Astrocyte (in vitro differentiated cells and primary cell): ENCODE results near the gene UMODL1. TPM values are rescaled to one million over a fixed set of nuclear protein-coding genes. Genes with fewer than 3 reads are reported as not detected.
A peak's percentile ranks its signal among the peaks of the same experiment; 100 is the strongest.

Experiments
- DNase-seq: peaks from one replicate; pipeline ENCODE4 v3.0.0-alpha.2; 2010; ENCODE audit warnings: low read depth
- FAIRE-seq: peaks from 2 replicates; lab custom pipeline; 2011; peaks lifted over from hg19 to GRCh38; lab: Jason Lieb, UNC
- H2AFZ ChIP-seq: 2 replicates; pipeline ENCODE4 v1.6.0; 2012; ENCODE audit warnings: low read depth, low read length, inconsistent platforms
- H3K27ac ChIP-seq: 2 replicates; pipeline ENCODE4 v1.5.1; 2011; ENCODE audit warnings: low read depth, low read length, inconsistent platforms
- H3K27me3 ChIP-seq: 2 replicates; pipeline ENCODE4 v1.6.0; 2011; ENCODE audit warnings: low read length, inconsistent platforms; ENCODE audit not compliant: insufficient read depth
- H3K36me3 ChIP-seq: 2 replicates; pipeline ENCODE4 v1.5.1; 2011; ENCODE audit warnings: low read length, inconsistent platforms; ENCODE audit not compliant: insufficient read depth
- H3K4me1 ChIP-seq: 2 replicates; pipeline ENCODE4 v1.5.1; 2011; ENCODE audit warnings: low read length, inconsistent platforms; ENCODE audit not compliant: insufficient read depth
- H3K4me2 ChIP-seq: 2 replicates; pipeline ENCODE4 v1.6.0; 2012; ENCODE audit warnings: low read length, inconsistent platforms
- H3K4me3 ChIP-seq: 2 replicates; pipeline ENCODE4 v1.5.1; 2011; ENCODE audit warnings: low read depth, mild to moderate bottlenecking, low read length, inconsistent platforms; ENCODE audit not compliant: insufficient read depth
- H3K79me2 ChIP-seq: 2 replicates; pipeline ENCODE4 v1.6.0; 2012; ENCODE audit warnings: mild to moderate bottlenecking, low read length, inconsistent platforms; ENCODE audit not compliant: insufficient read depth
- H3K9ac ChIP-seq: 2 replicates; pipeline ENCODE4 v1.6.0; 2012; ENCODE audit warnings: mild to moderate bottlenecking, low read length, inconsistent platforms
- H3K9me3 ChIP-seq: 2 replicates; pipeline ENCODE4 v1.5.1; 2012; ENCODE audit warnings: low read depth, mild to moderate bottlenecking, low read length, inconsistent platforms; ENCODE audit not compliant: insufficient read depth
- H4K20me1 ChIP-seq: 2 replicates; pipeline ENCODE4 v1.6.0; 2012; ENCODE audit warnings: low read length, inconsistent platforms; ENCODE audit not compliant: insufficient read depth
- H3K27ac Mint-ChIP-seq: one replicate; pipeline ENCODE4 v1.8.0; 2021; ENCODE audit warnings: mild to moderate bottlenecking, mixed read lengths; ENCODE audit not compliant: unreplicated experiment
- H3K27me3 Mint-ChIP-seq: one replicate; pipeline ENCODE4 v1.8.0; 2021; ENCODE audit warnings: low read depth, mixed read lengths; ENCODE audit not compliant: unreplicated experiment
- H3K36me3 Mint-ChIP-seq: one replicate; pipeline ENCODE4 v1.8.0; 2021; ENCODE audit warnings: low read depth, mixed read lengths; ENCODE audit not compliant: unreplicated experiment
- H3K4me1 Mint-ChIP-seq: one replicate; pipeline ENCODE4 v1.8.0; 2021; ENCODE audit warnings: low read depth, mixed read lengths; ENCODE audit not compliant: unreplicated experiment
- H3K4me3 Mint-ChIP-seq: one replicate; pipeline ENCODE4 v1.8.0; 2021; ENCODE audit warnings: mild to moderate bottlenecking, moderate library complexity, mixed read lengths; ENCODE audit not compliant: unreplicated experiment
- H3K9me3 Mint-ChIP-seq: one replicate; pipeline ENCODE4 v1.8.0; 2021; ENCODE audit warnings: mild to moderate bottlenecking, mixed read lengths; ENCODE audit not compliant: unreplicated experiment
- CTCF ChIP-seq: IDR thresholded peaks from 2 replicates; pipeline ENCODE4 v1.5.1; 2011; ENCODE audit warnings: low read depth, mild to moderate bottlenecking, inconsistent platforms, low read length, moderate library complexity; ENCODE audit not compliant: insufficient read depth
- EZH2 ChIP-seq: IDR thresholded peaks from 2 replicates; pipeline ENCODE4 v1.6.1; 2012; ENCODE audit warnings: mild to moderate bottlenecking, low read length, inconsistent platforms; ENCODE audit not compliant: insufficient read depth
- total RNA-seq: library from RNA; stranded (reverse); gene quantifications from 2 replicates; pipeline ENCODE4 v1.2.1, GENCODE V29; 2021

The UMODL1 gene
- total RNA-seq, 1 donor from 2014 or later: not detected

- Mint-ChIP-seq H3K4me1 (peaks cover 3% of the 10 kb centered on the region), H3K36me3 (no peaks in the 10 kb centered on the region), H3K27ac (no peak overlapping the region), H3K27me3 (peaks cover 35% of the 10 kb centered on the region), H3K9me3 (peaks cover 6% of the 10 kb centered on the region), H3K4me3 (no peak overlapping the region)
- Histone ChIP-seq H3K9me3 (no peaks in the 10 kb centered on the region), H3K27ac (peak overlapping the region; percentile 68), H2AFZ (no peak overlapping the region), H3K4me2 (peak overlapping the region; percentile 73), H3K4me3 (peak overlapping the region; percentile 27), H4K20me1 (no peaks in the 10 kb centered on the region), H3K36me3 (no peaks in the 10 kb centered on the region), H3K9ac (peak overlapping the region; percentile 74), H3K27me3 (peaks cover 14% of the 10 kb centered on the region), H3K79me2 (no peaks in the 10 kb centered on the region), H3K4me1 (peaks cover 22% of the 10 kb centered on the region)
- TF ChIP-seq CTCF (no peak), EZH2 (no peak)
- DNase-seq: peak; percentile 98
- FAIRE-seq: peak; percentile 89
Observed at GRCh38 chr21:42056996-42057689, 14.0 kb upstream of the UMODL1 start.

GRCh38 chr21:42057851-42058437, 13.2 kb upstream of the UMODL1 start:
- Histone ChIP-seq H3K36me3 (no peaks in the 10 kb centered on the region), H3K4me1 (peaks cover 22% of the 10 kb centered on the region), H4K20me1 (no peaks in the 10 kb centered on the region), H3K4me2 (peak overlapping the region; percentile 73), H3K4me3 (no peak overlapping the region), H3K27ac (peak overlapping the region; percentile 68), H3K9ac (peak overlapping the region; percentile 64), H3K27me3 (peaks cover 15% of the 10 kb centered on the region), H3K79me2 (no peaks in the 10 kb centered on the region), H2AFZ (no peak overlapping the region), H3K9me3 (no peaks in the 10 kb centered on the region)
- FAIRE-seq (no peak), DNase-seq (peak; percentile 34)
- Mint-ChIP-seq H3K27ac (no peak overlapping the region), H3K27me3 (peaks cover 39% of the 10 kb centered on the region), H3K9me3 (peaks cover 6% of the 10 kb centered on the region), H3K4me3 (no peak overlapping the region), H3K36me3 (no peaks in the 10 kb centered on the region), H3K4me1 (peaks cover 3% of the 10 kb centered on the region)
- TF ChIP-seq CTCF (no peak), EZH2 (no peak)

GRCh38 chr21:42058631-42059111, 12.4 kb upstream of the UMODL1 start:
- Mint-ChIP-seq H3K4me1 (peaks cover 4% of the 10 kb centered on the region), H3K9me3 (peaks cover 6% of the 10 kb centered on the region), H3K27ac (no peak overlapping the region), H3K4me3 (no peak overlapping the region), H3K27me3 (peaks cover 46% of the 10 kb centered on the region), H3K36me3 (no peaks in the 10 kb centered on the region)
- H4K20me1 ChIP-seq: no peaks in the 10 kb centered on the region
- H3K4me3 ChIP-seq: no peak overlapping the region
- DNase-seq (no peak), FAIRE-seq (no peak)
- peak overlapping the region; percentile 64 for H3K9ac ChIP-seq
- H3K27ac ChIP-seq: no peak overlapping the region
- H3K79me2 ChIP-seq: no peaks in the 10 kb centered on the region
- H3K36me3 ChIP-seq: no peaks in the 10 kb centered on the region
- no peaks in the 10 kb centered on the region for H3K9me3 ChIP-seq
- no peak for TF ChIP-seq CTCF
- TF ChIP-seq EZH2: no peak
- peaks cover 22% of the 10 kb centered on the region for H3K4me1 ChIP-seq
- no peak overlapping the region for H2AFZ ChIP-seq
- H3K27me3 ChIP-seq: peaks cover 19% of the 10 kb centered on the region
- H3K4me2 ChIP-seq: no peak overlapping the region
